Stimulated activated CD8-positive, alpha-beta memory T cell treated with anti-CD3 and anti-CD28 coated beads, Interleukin-7, amount 100 ng/mL, for 24 hours (primary cell): ENCODE measurements around the gene P4HA1.
"Not testable (repeated sequence)": the region's sequence is repeated elsewhere in the genome, so short reads cannot be mapped to it uniquely, and the experiment has no call there.

ENCODE experiments used
- DNase-seq: peaks from one replicate; pipeline ENCODE4 v3.0.0-alpha.2; 2020; ENCODE audit warnings: low read depth

Gene P4HA1

GRCh38 chr10:73043319-73043718, 53.3 kb downstream of the P4HA1 start:
- DNase-seq, result no peak

GRCh38 chr10:73042130-73042529, 54.5 kb downstream of the P4HA1 start:
- DNase-seq, result no peak

- no peak for DNase-seq
These were observed 57.0 kb downstream of the P4HA1 start for GRCh38 chr10:73039635-73040034.

- DNase-seq, result not testable (repeated sequence)
These were observed 60.4 kb downstream of the P4HA1 start for GRCh38 chr10:73036285-73036684.

GRCh38 chr10:73032536-73032935, 64.1 kb downstream of the P4HA1 start:
- DNase-seq, result no peak

- DNase-seq, result not testable (repeated sequence)
These were observed 70.0 kb downstream of the P4HA1 start for GRCh38 chr10:73026623-73027022.

- not testable (repeated sequence) for DNase-seq
These were observed 73.1 kb downstream of the P4HA1 start for GRCh38 chr10:73023455-73024070.

- DNase-seq, result not testable (repeated sequence)
These were observed 73.7 kb downstream of the P4HA1 start for GRCh38 chr10:73022961-73023360.

- DNase-seq, result not testable (repeated sequence)
These were observed 75.0 kb downstream of the P4HA1 start for GRCh38 chr10:73021538-73022164.

- no peak for DNase-seq
These were observed 75.6 kb downstream of the P4HA1 start for GRCh38 chr10:73021050-73021449.

GRCh38 chr10:73019100-73019499, 77.6 kb downstream of the P4HA1 start:
- no peak for DNase-seq

- no peak for DNase-seq
These were observed 78.0 kb downstream of the P4HA1 start for GRCh38 chr10:73018632-73019031.

- no peak for DNase-seq
These were observed 78.6 kb downstream of the P4HA1 start for GRCh38 chr10:73017955-73018480.

GRCh38 chr10:73015779-73016178, 80.9 kb downstream of the P4HA1 start:
- DNase-seq, result no peak

- no peak for DNase-seq
These were observed 92.8 kb downstream of the P4HA1 start for GRCh38 chr10:73003822-73004221.

GRCh38 chr10:73000973-73001372, 95.7 kb downstream of the P4HA1 start:
- DNase-seq, result no peak

- no peak for DNase-seq
These were observed 99.6 kb downstream of the P4HA1 start for GRCh38 chr10:72997099-72997498.

- not testable (repeated sequence) for DNase-seq
These were observed 101.2 kb downstream of the P4HA1 start for GRCh38 chr10:72995459-72995858.

GRCh38 chr10:72989771-72990170, 106.9 kb downstream of the P4HA1 start:
- DNase-seq, result not testable (repeated sequence)

GRCh38 chr10:72984618-72985017, 112.0 kb downstream of the P4HA1 start:
- DNase-seq, result not testable (repeated sequence)

- DNase-seq, result no peak
These were observed 114.7 kb downstream of the P4HA1 start for GRCh38 chr10:72981882-72982529.

- no peak for DNase-seq
These were observed 115.4 kb downstream of the P4HA1 start for GRCh38 chr10:72981028-72981881.
